ENCODE data around the gene ADD2.
"Not testable (repeated sequence)": the region's sequence is repeated elsewhere in the genome, so short reads cannot be mapped to it uniquely, and the experiment has no call there.

The ADD2 gene

GRCh38 chr2:70748002-70748784 is 19.8 kb downstream of the ADD2 start:
- DNase-seq = no peak

- no peak for DNase-seq
Measured at GRCh38 chr2:70747284-70747683, 20.7 kb downstream of the ADD2 start.

GRCh38 chr2:70746094-70746974 is 21.7 kb downstream of the ADD2 start:
- DNase-seq = no peak

- no peak for DNase-seq
Measured at GRCh38 chr2:70745276-70745825, 22.6 kb downstream of the ADD2 start.

GRCh38 chr2:70744397-70744796 is 23.6 kb downstream of the ADD2 start:
- no peak for DNase-seq

GRCh38 chr2:70743677-70744076 is 24.3 kb downstream of the ADD2 start:
- no peak for DNase-seq

- no peak for DNase-seq
Measured at GRCh38 chr2:70743068-70743467, 24.9 kb downstream of the ADD2 start.

- DNase-seq = not testable (repeated sequence)
Measured at GRCh38 chr2:70739492-70739891, 28.5 kb downstream of the ADD2 start.

- no peak for DNase-seq
Measured at GRCh38 chr2:70738159-70738558, 29.8 kb downstream of the ADD2 start.

GRCh38 chr2:70735071-70735470 is 32.9 kb downstream of the ADD2 start:
- no peak for DNase-seq

GRCh38 chr2:70733646-70734180 is 34.3 kb downstream of the ADD2 start:
- no peak for DNase-seq

GRCh38 chr2:70732766-70733645 is 35.0 kb downstream of the ADD2 start:
- DNase-seq = no peak

- DNase-seq = no peak
Measured at GRCh38 chr2:70730730-70731129, 37.3 kb downstream of the ADD2 start.

- no peak for DNase-seq
Measured at GRCh38 chr2:70729647-70730046, 38.4 kb downstream of the ADD2 start.

- DNase-seq = no peak
Measured at GRCh38 chr2:70728128-70728527, 39.9 kb downstream of the ADD2 start.

GRCh38 chr2:70726947-70727725 is 40.9 kb downstream of the ADD2 start:
- no peak for DNase-seq

- no peak for DNase-seq
Measured at GRCh38 chr2:70725505-70725904, 42.5 kb downstream of the ADD2 start.

- no peak for DNase-seq
Measured at GRCh38 chr2:70724366-70724765, 43.6 kb downstream of the ADD2 start.

- DNase-seq = no peak
Measured at GRCh38 chr2:70723286-70723885, 44.6 kb downstream of the ADD2 start.

GRCh38 chr2:70720124-70720523 is 47.9 kb downstream of the ADD2 start:
- DNase-seq = no peak

GRCh38 chr2:70719231-70719630 is 48.8 kb downstream of the ADD2 start:
- DNase-seq = no peak
